Dedifferentiated amniotic fluid mesenchymal stem cell (primary cell): Measurements from ENCODE around the gene RNF130.

Experiments used
- DNase-seq: peaks from one replicate; pipeline ENCODE4 v3.0.0-alpha.2; 2016; ENCODE audit errors: extremely low spot score

The RNF130 gene

GRCh38 chr5:180071531-180072255 lies at the start of gene RNF130:
Gene RNF130, minus strand, starts transcription at chr5:180071759. Its CDS starts 57 bp downstream, at chr5:180071702.
- peak; percentile 88 for DNase-seq

DNA sequence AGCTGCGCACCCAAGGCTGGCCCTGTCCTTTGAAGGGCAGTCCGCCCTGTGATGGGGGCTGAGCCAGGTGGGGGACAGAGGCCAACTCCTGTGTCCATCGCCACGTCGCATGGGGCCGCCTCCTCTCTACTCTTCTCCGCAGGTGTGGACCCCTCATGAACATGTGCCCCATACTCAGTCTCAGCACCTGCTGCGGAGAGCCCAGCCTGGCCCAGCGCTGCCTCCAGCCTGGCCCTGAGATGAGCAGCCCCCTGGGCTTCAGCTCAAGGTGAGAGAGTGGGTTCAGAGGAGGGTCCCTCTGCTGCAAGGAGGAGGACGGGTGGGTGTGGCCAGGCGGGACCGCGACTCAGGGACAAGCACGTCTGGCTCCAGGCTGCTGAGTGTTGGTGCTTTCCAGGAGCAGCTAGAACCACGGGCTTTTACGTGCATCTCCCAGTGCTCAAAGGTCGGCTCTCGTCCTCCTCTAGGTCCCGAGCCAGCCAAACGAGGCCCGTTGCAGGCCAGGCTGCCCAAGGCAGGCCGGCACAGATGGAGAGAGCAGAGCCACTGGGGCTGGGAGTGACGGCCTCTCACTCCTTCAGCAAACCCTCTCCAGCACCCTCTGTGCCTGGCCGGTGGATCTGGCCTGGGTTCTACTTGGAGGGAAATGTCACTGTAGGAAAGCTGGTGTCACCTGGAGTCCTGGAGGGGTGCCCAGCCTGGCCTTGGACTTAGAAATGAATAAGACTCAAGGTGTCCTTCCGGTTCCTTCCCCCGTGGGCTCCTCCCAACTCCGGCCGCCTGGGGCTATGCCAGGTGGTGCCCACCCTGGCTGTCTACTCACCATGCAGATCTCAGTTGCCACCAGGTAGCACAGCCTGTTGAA lies 48.9 kb upstream of the RNF130 start:
- DNase-seq = no peak

- no peak for DNase-seq
These were observed 48.3 kb upstream of the RNF130 start for GRCh38 chr5:180119903-180120236.

DNA sequence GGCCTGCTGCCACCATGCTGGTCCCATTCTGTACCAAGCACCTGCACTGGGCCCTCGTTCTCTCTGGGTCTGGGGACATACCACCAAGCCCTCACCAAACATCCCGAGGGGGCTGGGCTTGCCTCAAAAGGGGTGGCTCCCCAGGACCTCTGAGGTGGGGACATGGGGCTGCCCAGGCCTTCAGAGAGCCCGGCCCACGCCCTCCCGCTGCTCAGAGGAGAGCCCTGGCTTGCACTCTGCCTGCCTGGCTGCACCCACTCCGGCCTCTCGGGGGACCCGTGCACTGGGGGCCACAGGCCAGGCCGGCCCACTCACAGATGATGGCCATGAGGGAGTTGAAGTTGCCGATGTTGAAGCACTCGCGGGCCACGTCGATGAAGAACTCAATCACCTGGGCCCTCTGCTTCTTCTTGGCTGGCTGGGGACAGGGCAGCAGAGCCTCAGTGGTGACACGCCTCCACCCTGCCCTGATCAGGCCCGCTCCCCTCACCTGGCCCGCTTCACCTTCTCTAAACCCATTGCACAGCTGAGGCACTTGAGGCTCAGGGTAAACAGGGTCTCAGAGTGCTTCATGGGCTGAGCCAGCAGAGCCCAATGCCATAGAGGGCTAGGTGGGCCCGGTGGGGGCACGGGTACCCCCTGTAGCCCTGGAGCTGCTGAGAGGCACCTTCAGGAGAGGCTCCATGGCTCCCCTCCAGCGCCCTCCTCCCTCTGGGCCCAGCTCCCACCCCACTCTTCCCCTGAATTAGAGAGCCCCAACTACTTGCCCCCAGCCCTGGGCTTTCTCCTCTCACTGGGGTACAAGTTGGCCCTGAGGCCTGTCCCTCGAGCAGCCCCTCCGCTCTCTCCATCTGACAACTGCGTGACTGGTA lies 47.7 kb upstream of the RNF130 start:
- DNase-seq = no peak

DNA sequence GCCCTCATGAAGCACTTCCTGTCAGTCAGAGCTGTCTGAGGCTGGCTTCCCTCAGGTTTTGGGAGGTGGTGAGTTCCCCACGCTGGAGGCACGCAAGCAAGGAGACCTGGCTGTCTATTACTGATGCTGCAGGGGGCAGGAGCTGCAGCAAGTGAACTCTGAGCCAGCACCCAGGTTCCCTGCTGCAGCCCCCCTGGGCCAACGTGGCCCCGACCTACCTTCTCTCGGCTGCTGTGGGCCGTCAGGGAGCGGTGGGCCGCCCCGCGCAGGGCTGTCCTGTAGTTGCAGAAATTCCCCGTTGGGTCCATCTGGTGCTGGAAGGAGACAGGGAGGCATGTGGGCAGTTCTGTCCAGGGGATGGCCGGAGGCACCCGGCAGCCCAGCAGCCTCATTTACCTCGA lies 46.8 kb upstream of the RNF130 start:
- DNase-seq = no peak

DNA sequence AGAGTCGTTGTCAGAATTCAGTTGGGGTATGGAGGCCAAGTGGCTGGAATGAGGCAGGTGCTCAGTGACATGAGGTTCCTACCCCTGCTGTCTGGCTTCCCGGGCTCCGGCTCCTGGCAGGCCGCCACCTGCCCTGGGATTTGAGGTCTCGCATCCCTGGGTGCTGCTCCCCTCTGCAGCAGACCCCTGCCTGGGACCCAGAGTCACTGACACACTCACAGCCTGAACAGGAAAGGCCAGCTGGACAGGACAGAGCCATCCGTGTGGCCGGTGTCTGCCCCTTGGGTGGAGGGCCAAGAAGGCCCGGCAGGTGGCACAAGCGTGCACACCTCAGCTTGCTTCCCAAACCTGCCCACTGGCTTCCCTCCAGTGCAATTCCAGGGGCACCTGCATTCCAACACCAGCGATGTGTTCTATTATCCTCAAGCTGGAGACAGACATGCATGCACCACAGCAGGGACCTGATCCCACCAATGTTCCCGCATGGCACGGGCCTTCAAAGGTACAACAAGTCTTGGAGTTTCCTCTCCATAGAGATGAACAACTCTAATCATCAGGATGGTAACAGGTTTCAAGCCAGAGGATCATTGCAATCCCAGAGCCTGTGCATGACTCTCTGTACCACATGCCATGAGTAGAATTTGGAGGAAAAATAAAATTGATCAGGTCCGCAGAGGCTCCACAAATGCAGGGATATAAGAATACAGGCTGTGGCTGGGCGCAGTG lies 45.6 kb upstream of the RNF130 start:
- no peak for DNase-seq

- DNase-seq = no peak
These were observed 44.8 kb upstream of the RNF130 start for GRCh38 chr5:180116077-180116999.

GRCh38 chr5:180115326-180116076 lies 43.9 kb upstream of the RNF130 start:
- DNase-seq = no peak

DNA sequence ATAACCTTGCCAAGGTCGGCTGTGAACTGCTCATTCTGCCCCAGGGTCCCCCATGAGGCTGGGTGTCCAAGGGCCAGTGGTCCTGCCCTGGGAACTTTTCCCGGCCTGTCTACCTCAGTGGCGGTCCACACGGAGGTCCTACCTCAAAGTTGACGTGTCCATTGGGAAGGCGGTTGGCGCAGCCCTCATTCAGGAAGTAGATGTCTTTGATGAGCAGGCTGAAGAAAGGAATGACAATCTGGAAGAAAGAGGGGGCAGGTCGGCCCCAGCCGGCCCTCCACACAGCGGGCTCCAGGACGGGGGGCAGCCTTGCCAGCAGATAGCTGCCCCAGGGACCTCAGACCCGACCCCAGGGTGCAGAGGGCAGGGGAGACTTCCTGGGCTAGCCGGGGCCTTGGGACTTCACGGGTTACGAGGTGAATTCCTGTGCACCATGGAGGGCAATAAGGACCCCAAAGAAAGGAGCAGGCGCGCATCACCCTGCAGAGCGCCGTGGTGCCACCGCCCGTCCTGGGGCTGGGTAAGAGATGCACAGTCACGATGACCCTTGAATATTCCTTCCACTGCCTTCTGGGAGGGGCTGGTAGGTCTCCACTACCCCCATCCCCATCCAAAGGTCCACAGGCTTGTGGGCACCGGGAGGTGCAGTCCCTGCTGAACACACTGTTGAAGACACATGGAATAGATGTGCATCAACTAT lies 42.9 kb upstream of the RNF130 start:
- DNase-seq = no peak

GRCh38 chr5:180113660-180114303 lies 42.2 kb upstream of the RNF130 start:
- no peak for DNase-seq

GRCh38 chr5:180112181-180112861 lies 40.8 kb upstream of the RNF130 start:
- DNase-seq = no peak

- no peak for DNase-seq
These were observed 39.9 kb upstream of the RNF130 start for GRCh38 chr5:180111273-180112002.

DNA sequence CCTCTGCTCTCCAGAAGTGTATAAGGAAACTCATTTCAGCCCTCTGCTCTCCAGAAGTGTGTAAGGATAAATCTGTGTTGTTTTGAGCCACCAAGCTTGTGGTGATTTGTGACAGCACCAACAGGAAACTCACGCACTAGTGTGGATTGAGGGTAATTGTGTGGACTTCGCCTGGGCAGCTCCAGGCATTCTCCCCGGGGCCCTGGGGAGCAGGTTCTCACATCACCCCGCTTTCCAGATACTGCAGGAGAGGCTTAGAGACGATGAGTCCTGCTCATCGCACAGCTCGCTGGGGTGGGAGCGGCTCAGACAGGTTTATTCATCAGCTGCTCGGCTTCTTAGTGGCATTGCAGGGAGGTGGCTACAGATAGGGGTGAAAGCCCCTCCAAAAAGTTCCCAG lies 38.4 kb upstream of the RNF130 start:
- no peak for DNase-seq

GRCh38 chr5:180107005-180107404 lies 35.4 kb upstream of the RNF130 start:
- no peak for DNase-seq

GRCh38 chr5:180105827-180106312 lies 34.3 kb upstream of the RNF130 start:
- no peak for DNase-seq

GRCh38 chr5:180104168-180104530 lies 32.6 kb upstream of the RNF130 start:
- no peak for DNase-seq

DNA sequence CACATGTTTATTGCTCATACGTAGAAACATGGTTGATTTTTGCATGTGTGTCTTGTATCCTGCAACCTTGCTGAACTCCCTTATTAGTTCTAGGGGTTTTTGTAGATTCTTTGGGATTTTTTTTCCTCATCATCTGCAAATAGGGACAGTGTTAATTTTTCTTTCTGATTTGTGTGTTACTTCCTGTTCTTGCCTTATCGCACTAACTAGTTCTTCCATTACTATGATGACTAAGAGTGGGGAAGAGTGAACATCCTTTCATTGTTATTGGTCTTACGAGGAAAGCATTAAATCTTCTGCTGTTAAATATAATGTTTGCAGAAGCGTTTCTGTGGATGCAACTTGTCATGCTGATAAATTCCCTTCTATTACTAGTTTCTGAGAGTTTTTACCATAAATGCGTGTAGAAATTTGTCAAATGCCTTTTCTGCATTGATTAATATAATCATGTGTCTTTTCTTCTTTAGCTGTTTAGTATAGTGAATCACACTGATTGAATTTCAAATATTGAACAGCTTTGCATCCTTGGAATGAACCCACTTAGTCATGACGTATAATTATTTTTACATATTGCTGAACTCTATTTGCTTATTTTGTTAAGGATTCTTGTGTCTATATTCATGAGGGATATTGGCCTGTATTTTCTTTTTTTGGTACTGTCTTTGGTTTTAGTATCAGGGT lies 32.1 kb upstream of the RNF130 start:
- no peak for DNase-seq
